Natural killer cell treated with Interleukin-12 subunit alpha and Interleukin-12 subunit beta and Interleukin-15 and Interleukin-18, amount 100 ng/mL, for 72 hours (primary cell): ENCODE measurements around the gene KIF26A. TPM values are rescaled to one million over a fixed set of nuclear protein-coding genes. Genes with fewer than 3 reads are reported as not detected.

ENCODE experiments used
- ATAC-seq, 2 donors: fragments of 150-1000 bp; cut with Tn5 transposase in 1 of 2; sonication (Bioruptor Pico), chemical (Tn5 transposase) in 1 of 2; 2 replicates each; pipeline ENCODE4 v1.10.0; 2021
- DNase-seq: peaks from one replicate; pipeline ENCODE4 v3.0.0; 2022; ENCODE audit warnings: low spot score
- H3K27ac Mint-ChIP-seq, 2 donors: 1 replicate in 1 of 2; 2 replicates in 1 of 2; pipeline ENCODE4 v1.8.0; 2022; ENCODE audit warnings: mixed read lengths in 2 of 2, mild to moderate bottlenecking in 1 of 2, moderate library complexity in 1 of 2
- H3K27me3 Mint-ChIP-seq, 2 donors: 1 replicate in 1 of 2; 2 replicates in 1 of 2; pipeline ENCODE4 v1.8.0; 2022; ENCODE audit warnings: mixed read lengths in 2 of 2
- H3K36me3 Mint-ChIP-seq: one replicate; pipeline ENCODE4 v1.8.0; 2022; ENCODE audit warnings: mixed read lengths
- H3K4me1 Mint-ChIP-seq, 2 donors: 1 replicate in 1 of 2; 2 replicates in 1 of 2; pipeline ENCODE4 v1.8.0; 2022; ENCODE audit warnings: low read depth in 2 of 2, mixed read lengths in 2 of 2, mild to moderate bottlenecking in 1 of 2
- H3K4me3 Mint-ChIP-seq: one replicate; pipeline ENCODE4 v1.8.0; 2022; ENCODE audit warnings: mixed read lengths
- H3K9me3 Mint-ChIP-seq: 2 replicates; pipeline ENCODE4 v1.8.0; 2022; ENCODE audit warnings: mixed read lengths
- total RNA-seq, 2 donors: library from RNA; stranded (reverse); gene quantifications; one replicate each; pipeline ENCODE4 v1.2.3, GENCODE V29; 2022

The KIF26A gene
- total RNA-seq, 2 donors from 2014 or later = not detected

GRCh38 chr14:104135904-104136471, 2.4 kb upstream of the KIF26A start:
- H3K4me1 Mint-ChIP-seq = peaks cover 0 to 4% of the 10 kb centered on the region in 2 donors
- DNase-seq (peak; percentile 55), ATAC-seq (no peak)
- no peaks in the 10 kb centered on the region for H3K36me3 Mint-ChIP-seq
- H3K9me3 Mint-ChIP-seq = no peaks in the 10 kb centered on the region
- H3K27me3 Mint-ChIP-seq = peaks cover 16 to 24% of the 10 kb centered on the region in 2 donors
- no peak overlapping the region for H3K4me3 Mint-ChIP-seq
- H3K27ac Mint-ChIP-seq = no peak overlapping the region

DNA sequence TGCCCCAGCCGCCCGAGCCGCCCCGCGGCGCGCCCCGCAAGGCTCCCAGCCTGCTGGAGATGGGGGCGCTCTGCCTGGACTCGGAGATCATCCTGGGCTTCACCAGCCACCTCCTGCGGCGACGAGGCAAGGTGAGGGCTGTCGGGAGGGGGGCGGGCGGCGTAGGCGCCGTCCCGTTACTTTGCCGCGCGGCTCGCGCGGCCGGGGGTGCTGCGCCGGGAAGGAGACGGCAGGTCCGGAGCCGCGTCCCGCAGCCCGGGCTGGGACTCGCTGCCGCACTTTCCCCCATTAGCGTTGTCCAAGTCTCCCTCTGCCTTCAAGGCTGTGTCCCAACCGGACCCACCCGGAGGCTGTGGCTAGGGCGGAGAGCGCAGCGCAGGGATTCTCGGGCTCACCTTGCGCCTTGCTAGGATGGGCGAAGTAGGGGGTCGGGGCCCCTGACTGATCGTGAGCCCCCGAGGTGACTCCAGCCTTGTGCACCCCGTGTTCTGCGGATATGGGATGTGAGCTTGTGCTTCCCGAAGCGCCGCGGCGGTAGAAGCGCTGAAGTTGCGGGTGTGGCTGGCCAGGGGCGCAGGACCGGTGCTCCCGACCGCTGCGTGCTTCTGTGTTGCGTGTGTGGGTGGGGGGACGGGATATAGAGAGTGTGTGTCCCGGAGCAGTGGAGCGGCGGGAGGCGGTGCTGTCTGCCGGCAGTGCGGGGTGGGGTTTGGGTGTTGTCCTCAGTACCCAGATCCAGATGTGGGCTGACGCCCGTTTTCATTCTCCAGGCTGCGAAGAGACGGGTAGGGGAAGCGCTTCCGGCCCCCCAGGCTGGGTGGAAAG, 1.7 kb upstream of the KIF26A start:
- Mint-ChIP-seq H3K27me3 (peaks cover 16 to 22% of the 10 kb centered on the region in 2 donors), H3K36me3 (no peaks in the 10 kb centered on the region), H3K4me1 (peaks cover 0 to 4% of the 10 kb centered on the region in 2 donors), H3K4me3 (no peak overlapping the region), H3K9me3 (no peaks in the 10 kb centered on the region), H3K27ac (no peak overlapping the region)
- ATAC-seq (no peak), DNase-seq (peak; percentile 56)

- Mint-ChIP-seq H3K9me3 (no peaks in the 10 kb centered on the region), H3K36me3 (no peaks in the 10 kb centered on the region), H3K27ac (no peak overlapping the region), H3K4me1 (peaks cover 0 to 4% of the 10 kb centered on the region in 2 donors), H3K27me3 (peaks cover 9 to 14% of the 10 kb centered on the region in 2 donors), H3K4me3 (no peak overlapping the region)
- DNase-seq (peak; percentile 75), ATAC-seq (peak; percentile 66 to 85)
These were observed 890 bp upstream of the KIF26A start for GRCh38 chr14:104137297-104138097.

GRCh38 chr14:104138718-104139459, 502 bp downstream of the KIF26A start:
- peak; percentile 60 for DNase-seq
- H3K4me3 Mint-ChIP-seq = no peak overlapping the region

GRCh38 chr14:104139460-104140212, 1.2 kb downstream of the KIF26A start:
- Mint-ChIP-seq H3K4me1 (peaks cover 0 to 4% of the 10 kb centered on the region in 2 donors), H3K27ac (no peak overlapping the region), H3K9me3 (no peaks in the 10 kb centered on the region), H3K36me3 (no peaks in the 10 kb centered on the region), H3K27me3 (peaks cover 9 to 14% of the 10 kb centered on the region in 2 donors), H3K4me3 (no peak overlapping the region)
- peak; percentile 39 for DNase-seq
- ATAC-seq = no peak

More at GRCh38 chr14:104138718-104139459, 502 bp downstream of the KIF26A start:
- peaks cover 9 to 14% of the 10 kb centered on the region in 2 donors for H3K27me3 Mint-ChIP-seq
- H3K27ac Mint-ChIP-seq = no peak overlapping the region
- no peaks in the 10 kb centered on the region for H3K9me3 Mint-ChIP-seq
- H3K36me3 Mint-ChIP-seq = no peaks in the 10 kb centered on the region
- no peak for ATAC-seq
- peaks cover 0 to 4% of the 10 kb centered on the region in 2 donors for H3K4me1 Mint-ChIP-seq

DNA sequence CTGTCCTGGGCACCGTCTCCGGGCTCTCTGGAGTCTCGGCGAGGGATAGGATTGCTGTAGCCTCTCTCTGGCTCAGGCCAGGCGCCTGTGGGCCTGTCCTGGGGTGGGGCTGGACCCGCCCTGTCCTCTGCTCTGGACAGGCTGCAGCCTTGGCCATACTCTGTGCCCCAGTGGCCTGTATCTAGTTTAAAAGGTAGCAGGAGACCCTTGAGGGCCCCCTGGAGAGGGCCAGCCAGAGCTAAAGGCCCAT, 1.8 kb downstream of the KIF26A start:
- no peak for ATAC-seq
- no peak overlapping the region for H3K4me3 Mint-ChIP-seq
- H3K27me3 Mint-ChIP-seq = peaks cover 4 to 11% of the 10 kb centered on the region in 2 donors
- DNase-seq = no peak
- no peak overlapping the region for H3K27ac Mint-ChIP-seq
- H3K4me1 Mint-ChIP-seq = peaks cover 0 to 4% of the 10 kb centered on the region in 2 donors
- no peaks in the 10 kb centered on the region for H3K36me3 Mint-ChIP-seq
- H3K9me3 Mint-ChIP-seq = no peaks in the 10 kb centered on the region

- peaks cover 0 to 7% of the 10 kb centered on the region in 2 donors for H3K27me3 Mint-ChIP-seq
- H3K27ac Mint-ChIP-seq = no peak overlapping the region
- no peak for ATAC-seq
- H3K9me3 Mint-ChIP-seq = no peaks in the 10 kb centered on the region
- H3K4me1 Mint-ChIP-seq = peaks cover 0 to 4% of the 10 kb centered on the region in 2 donors
- no peaks in the 10 kb centered on the region for H3K36me3 Mint-ChIP-seq
- peak; percentile 56 for DNase-seq
- H3K4me3 Mint-ChIP-seq = no peak overlapping the region
These were observed 2.3 kb downstream of the KIF26A start for GRCh38 chr14:104140463-104141331.

DNA sequence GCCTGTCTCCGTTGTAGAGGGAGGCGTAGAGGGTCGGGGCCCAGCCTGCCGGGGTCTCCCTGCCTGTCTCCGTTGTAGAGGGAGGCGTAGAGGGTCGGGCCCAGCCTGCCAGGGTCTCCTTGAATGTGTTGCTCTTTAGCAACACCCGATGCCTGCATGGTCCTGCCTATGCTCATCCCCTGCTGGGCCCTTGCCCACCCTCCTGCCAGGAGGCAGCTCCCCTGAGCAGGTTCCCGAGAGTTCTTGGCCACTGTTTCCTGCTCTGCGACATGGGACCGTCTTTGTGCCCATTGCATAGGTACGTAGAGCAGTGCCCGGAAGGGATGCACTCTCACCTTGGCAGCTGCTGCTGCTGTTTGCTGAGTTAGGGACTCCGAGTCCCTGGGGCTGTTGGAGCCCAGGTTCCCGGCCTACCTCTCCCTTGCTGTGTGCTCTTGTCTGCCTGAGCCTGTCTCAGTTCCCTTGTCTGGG, 3.3 kb downstream of the KIF26A start:
- Mint-ChIP-seq H3K4me3 (no peak overlapping the region), H3K4me1 (peaks cover 0 to 4% of the 10 kb centered on the region in 2 donors), H3K36me3 (no peaks in the 10 kb centered on the region), H3K27me3 (peaks cover 0 to 7% of the 10 kb centered on the region in 2 donors), H3K27ac (no peak overlapping the region), H3K9me3 (no peaks in the 10 kb centered on the region)
- DNase-seq (no peak), ATAC-seq (no peak)

- H3K27me3 Mint-ChIP-seq = peaks cover 0 to 2% of the 10 kb centered on the region in 2 donors
- DNase-seq = peak; percentile 41
- no peak overlapping the region for H3K27ac Mint-ChIP-seq
- no peaks in the 10 kb centered on the region for H3K4me1 Mint-ChIP-seq
- H3K9me3 Mint-ChIP-seq = no peaks in the 10 kb centered on the region
- H3K4me3 Mint-ChIP-seq = no peak overlapping the region
- no peak for ATAC-seq
- H3K36me3 Mint-ChIP-seq = no peaks in the 10 kb centered on the region
These were observed 4.0 kb downstream of the KIF26A start for GRCh38 chr14:104142136-104142945.

DNA sequence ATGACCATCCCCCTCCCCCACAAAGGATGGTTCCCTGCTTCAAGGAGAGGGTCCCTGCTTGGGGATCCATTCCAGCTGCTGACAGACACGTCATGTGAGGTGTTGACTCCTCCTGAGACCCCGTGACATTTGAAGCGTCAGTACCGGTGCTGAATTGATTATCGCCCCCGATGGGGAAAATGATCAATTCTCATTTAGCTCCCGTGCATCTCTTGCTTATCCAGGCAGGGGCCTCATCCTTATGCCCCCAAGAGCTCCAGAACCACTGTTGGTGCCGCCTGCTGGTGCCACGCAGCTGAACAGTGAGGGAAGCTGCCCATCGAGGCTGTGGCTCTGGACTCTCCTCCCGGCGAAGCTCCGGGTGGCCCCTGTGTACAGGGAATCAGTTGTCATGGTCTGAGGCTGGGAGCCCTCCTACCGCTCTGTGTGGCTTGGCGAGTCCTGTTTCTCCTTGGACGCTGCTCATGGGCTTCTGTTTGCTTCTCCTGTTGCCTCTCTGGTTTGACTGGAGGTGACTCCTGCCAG, 4.6 kb downstream of the KIF26A start:
- Mint-ChIP-seq H3K9me3 (no peaks in the 10 kb centered on the region), H3K36me3 (no peaks in the 10 kb centered on the region), H3K27ac (no peak overlapping the region), H3K4me1 (no peaks in the 10 kb centered on the region), H3K27me3 (peaks cover 0 to 2% of the 10 kb centered on the region in 2 donors), H3K4me3 (no peak overlapping the region)
- peak; percentile 42 for DNase-seq
- ATAC-seq = no peak
